Measurements from ENCODE around the gene ABCA7.

DNA sequence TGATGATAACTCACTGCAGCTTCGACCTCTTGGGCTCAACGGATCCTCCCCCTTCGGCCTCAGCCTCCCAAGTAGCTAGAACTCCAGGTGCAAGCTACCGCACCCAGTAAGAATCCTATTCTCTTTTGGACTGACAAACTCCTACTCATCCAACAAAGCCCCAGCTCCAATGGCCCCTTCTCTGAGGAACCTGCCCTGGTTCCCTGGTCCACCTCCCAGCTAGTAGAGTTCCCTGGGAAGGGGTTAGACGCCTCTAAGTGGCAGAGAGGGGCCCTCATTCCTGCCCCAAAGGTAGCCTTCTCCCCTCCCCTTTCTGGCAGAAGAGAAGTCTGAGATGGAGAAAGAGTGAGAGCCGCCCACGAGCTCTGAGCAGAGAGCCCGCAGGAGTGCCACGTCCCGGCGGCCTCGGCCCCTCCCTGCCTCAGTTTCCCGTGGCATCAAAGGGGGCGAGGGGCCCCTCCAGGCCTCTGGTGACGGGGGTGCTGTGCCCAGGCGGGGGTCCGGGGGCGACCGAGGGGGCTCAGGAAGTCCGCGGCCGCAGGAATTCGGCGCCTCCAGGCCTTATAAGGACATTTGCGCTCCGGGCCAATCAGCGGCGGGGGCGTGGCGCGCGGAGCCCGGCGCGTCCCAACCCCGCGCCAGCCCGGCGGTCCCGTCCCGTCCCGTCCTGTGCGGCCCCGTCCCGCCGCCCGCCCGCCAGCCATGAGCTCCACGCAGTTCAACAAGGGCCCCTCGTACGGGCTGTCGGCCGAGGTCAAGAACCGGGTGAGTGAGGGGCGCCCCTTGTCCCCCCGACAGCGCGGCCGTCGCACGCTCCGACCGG, 13.7 kb upstream of the ABCA7 start, which contains the start of gene CNN2:
- TF ChIP-seq, protein P1, sequence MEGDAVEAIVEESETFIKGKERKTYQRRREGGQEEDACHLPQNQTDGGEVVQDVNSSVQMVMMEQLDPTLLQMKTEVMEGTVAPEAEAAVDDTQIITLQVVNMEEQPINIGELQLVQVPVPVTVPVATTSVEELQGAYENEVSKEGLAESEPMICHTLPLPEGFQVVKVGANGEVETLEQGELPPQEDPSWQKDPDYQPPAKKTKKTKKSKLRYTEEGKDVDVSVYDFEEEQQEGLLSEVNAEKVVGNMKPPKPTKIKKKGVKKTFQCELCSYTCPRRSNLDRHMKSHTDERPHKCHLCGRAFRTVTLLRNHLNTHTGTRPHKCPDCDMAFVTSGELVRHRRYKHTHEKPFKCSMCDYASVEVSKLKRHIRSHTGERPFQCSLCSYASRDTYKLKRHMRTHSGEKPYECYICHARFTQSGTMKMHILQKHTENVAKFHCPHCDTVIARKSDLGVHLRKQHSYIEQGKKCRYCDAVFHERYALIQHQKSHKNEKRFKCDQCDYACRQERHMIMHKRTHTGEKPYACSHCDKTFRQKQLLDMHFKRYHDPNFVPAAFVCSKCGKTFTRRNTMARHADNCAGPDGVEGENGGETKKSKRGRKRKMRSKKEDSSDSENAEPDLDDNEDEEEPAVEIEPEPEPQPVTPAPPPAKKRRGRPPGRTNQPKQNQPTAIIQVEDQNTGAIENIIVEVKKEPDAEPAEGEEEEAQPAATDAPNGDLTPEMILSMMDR (IDR thresholded peaks at IDR 0.05), result peak in 1 of 4 donors; percentile 5
- peak; percentile 93 for TF ChIP-seq POLR2A (IDR thresholded peaks at IDR 0.05)

All from right lobe of liver (tissue), 4 donors.